Measurements from ENCODE around the gene GGT1. TPM values are rescaled to one million over a fixed set of nuclear protein-coding genes. Genes with fewer than 3 reads are reported as not detected.

The GGT1 gene
- total RNA-seq, 1 donor = 8.8 TPM

Other genes starting within 250 kb of the GGT1 start
- gene ADORA2A, start 175.6 kb upstream of the GGT1 start, total RNA-seq = 34.3 TPM
- 3.6 TPM for gene UPB1, start 107.9 kb upstream of the GGT1 start, total RNA-seq
- 88.6 TPM for gene GUCD1, start 48.1 kb upstream of the GGT1 start, total RNA-seq
- gene SNRPD3, start 47.2 kb upstream of the GGT1 start, total RNA-seq = 57.9 TPM
- gene LRRC75B, start 10.1 kb upstream of the GGT1 start, total RNA-seq = 0.63 TPM
- not detected for gene PIWIL3, start 171.5 kb downstream of the GGT1 start, total RNA-seq
- 0.73 TPM for gene SGSM1, start 203.0 kb downstream of the GGT1 start, total RNA-seq